RWPE1 (cell line): ENCODE results near the gene GP1BA.
A peak's percentile ranks its signal among the peaks of the same experiment; 100 is the strongest.

ENCODE experiments used
- CTCF ChIA-PET: fragments of 350-600 bp; sonication (Branson Sonifier 250); formaldehyde crosslinking; extraction: SDS; loops from one replicate; lab custom pipeline; 2021; lab: Yijun Ruan, JAX
- POLR2A ChIA-PET: fragments of 400-600 bp; formaldehyde crosslinking; extraction: SDS; loops from one replicate; lab custom pipeline; 2020; ENCODE audit warnings: antibody characterized with exemption; ENCODE audit not compliant: low non-redundant PET; lab: Yijun Ruan, JAX
- DNase-seq: peaks from one replicate; pipeline ENCODE4 v3.0.0; 2012; ENCODE audit warnings: low spot score
- H3K27ac ChIP-seq: fragments of 450-650 bp; 2 replicates; pipeline ENCODE4 v1.5.1; 2017
- CTCF ChIP-seq: fragments of 450-650 bp; conservative IDR thresholded peaks from 2 replicates; pipeline ENCODE4 v1.5.1; 2017; ENCODE audit warnings: low read depth, mild to moderate bottlenecking

GP1BA gene

GRCh38 chr17:4969047-4969550, 37.0 kb downstream of the GP1BA start:
- CTCF ChIA-PET = interaction anchor here (0.9 to 1.4 kb wide), 2 partner anchors 11 to 57 kb away, joined by 3 to 5 read pairs; no protein-coding TSS in a partner anchor
- POLR2A ChIA-PET = interaction anchor here (0.6 to 2.0 kb wide), 4 partner anchors 9 to 24 kb away, joined by 3 to 10 read pairs (median 4); partner anchors contain the start of genes CAMTA2 and PFN1
- no peak for TF ChIP-seq CTCF
- peak overlapping the region; percentile 98 for H3K27ac ChIP-seq
- peak; percentile 78 for DNase-seq

DNA sequence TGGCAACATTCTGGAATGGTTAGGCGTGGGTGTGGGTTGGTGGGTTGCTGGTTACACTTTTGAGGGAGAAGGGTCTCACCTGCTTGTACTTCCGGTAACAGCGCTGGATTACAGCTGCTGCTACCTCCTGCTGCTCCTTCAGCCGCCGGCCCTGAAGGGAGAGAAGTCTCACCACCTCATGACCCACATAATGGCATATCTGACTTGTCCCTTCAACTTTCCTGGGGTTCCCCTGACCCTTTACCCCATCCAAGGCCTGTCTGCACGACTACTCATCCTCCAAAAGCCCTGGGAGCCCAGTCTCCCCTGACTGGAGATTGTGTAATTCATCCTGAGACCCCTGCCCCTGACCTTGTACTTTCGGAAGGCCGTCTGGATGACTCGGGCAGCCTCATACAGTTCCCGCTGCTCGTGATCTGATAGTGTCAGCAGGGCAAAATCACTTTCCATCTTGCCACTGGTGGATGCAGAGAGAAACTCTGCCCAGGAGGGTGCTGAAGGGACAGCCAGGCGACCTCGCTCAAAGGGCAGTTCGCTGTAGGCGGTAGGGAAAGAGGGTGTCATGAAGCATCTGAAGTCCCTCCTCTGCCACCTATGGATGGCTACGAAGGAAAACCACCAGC, 37.6 kb downstream of the GP1BA start:
- ChIA-PET CTCF (interaction anchor here (0.6 kb wide), 1 partner anchor 214 kb away, joined by 4 read pairs; no protein-coding TSS in a partner anchor), POLR2A (interaction anchor here (1.5 to 2.0 kb wide), 2 partner anchors 17 to 24 kb away, joined by 3 to 10 read pairs; partner anchors contain the start of gene CAMTA2)
- no peak for TF ChIP-seq CTCF
- DNase-seq = no peak
- peak overlapping the region; percentile 98 for H3K27ac ChIP-seq

GRCh38 chr17:4970273-4970672, 38.2 kb downstream of the GP1BA start:
- ChIA-PET POLR2A (interaction anchor here (2.0 kb wide), 1 partner anchor 17 kb away, joined by 10 read pairs; the partner anchor contains the start of gene CAMTA2), CTCF (interaction anchor here (0.6 kb wide), 1 partner anchor 215 kb away, joined by 4 read pairs; no protein-coding TSS in a partner anchor)
- no peak for TF ChIP-seq CTCF
- DNase-seq = no peak
- peak overlapping the region; percentile 98 for H3K27ac ChIP-seq

DNA sequence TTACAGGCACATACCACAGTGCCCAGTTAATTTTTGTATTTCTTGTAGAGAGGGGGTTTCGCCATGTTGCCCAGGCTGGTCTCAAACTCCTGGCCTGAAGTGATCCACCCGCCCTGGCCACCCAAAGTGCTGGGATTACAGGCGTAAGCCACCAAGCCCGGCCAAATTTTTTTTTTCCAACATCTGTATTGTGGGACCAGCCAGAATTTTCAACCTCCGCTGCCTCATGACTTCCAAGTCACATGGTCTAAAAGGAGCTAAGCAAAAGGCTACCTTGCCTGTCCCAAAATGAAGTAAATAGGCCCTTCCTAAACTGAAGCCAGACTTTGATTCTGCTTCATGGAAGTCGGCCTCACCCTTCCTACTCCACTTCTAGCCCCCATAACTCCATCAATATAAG, 39.7 kb downstream of the GP1BA start:
- ChIA-PET CTCF (interaction anchor here (0.6 kb wide), 1 partner anchor 9 kb away, joined by 3 read pairs; no protein-coding TSS in a partner anchor), POLR2A (interaction anchor here (0.7 to 0.8 kb wide), 2 partner anchors 28 to 30 kb away, joined by 3 to 16 read pairs; no protein-coding TSS in a partner anchor)
- DNase-seq = no peak
- TF ChIP-seq CTCF = no peak
- peak overlapping the region; percentile 31 for H3K27ac ChIP-seq

DNA sequence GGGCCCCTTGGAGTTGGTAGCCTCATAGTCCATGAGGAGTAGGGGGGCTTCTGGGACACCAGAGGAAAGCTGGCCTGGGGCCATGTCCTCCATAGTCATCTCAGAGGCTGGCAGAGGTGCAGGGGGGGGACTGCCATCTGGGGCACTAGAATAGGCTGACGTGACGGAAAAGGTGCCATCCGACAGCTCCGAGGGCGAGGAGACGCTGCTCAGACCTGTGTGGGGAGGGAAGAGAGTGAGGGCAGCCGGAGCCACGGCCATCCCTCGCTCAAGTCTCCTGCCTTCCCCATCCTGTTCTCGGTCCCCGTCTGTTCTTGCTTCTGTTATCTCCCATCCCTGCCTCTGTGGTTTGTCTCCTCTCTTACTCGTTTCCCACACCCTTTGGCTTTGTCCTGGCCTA, 40.2 kb downstream of the GP1BA start:
- H3K27ac ChIP-seq = peak overlapping the region; percentile 31
- no peak for DNase-seq
- CTCF ChIA-PET = interaction anchor here (0.6 kb wide), 1 partner anchor 9 kb away, joined by 3 read pairs; no protein-coding TSS in a partner anchor
- TF ChIP-seq CTCF = no peak
- POLR2A ChIA-PET = no interaction called here

- POLR2A ChIA-PET = no interaction called here
- CTCF ChIA-PET = interaction anchor here (0.7 kb wide), 1 partner anchor 56 kb away, joined by 4 read pairs; no protein-coding TSS in a partner anchor
- H3K27ac ChIP-seq = peak overlapping the region; percentile 31
- no peak for TF ChIP-seq CTCF
- no peak for DNase-seq
Measured at GRCh38 chr17:4972752-4973151, 40.7 kb downstream of the GP1BA start.
